ENCODE measurements around the gene NWD2. TPM values are rescaled to one million over a fixed set of nuclear protein-coding genes. Genes with fewer than 3 reads are reported as not detected.

NWD2 gene
- polyA plus RNA-seq, 1 donor from 2014 or later = 0.06 TPM

- no peak for TF ChIP-seq CTCF (IDR thresholded peaks at IDR 0.05; ENCODE audit: poor library complexity, severe bottlenecking)
- no peak for TF ChIP-seq MXI1 (conservative IDR thresholded peaks at IDR 0.05; ENCODE audit: poor library complexity, severe bottlenecking)
Measured at GRCh38 chr4:37317104-37317643, 72.6 kb downstream of the NWD2 start (continued).

GRCh38 chr4:37320513-37321235 is 76.1 kb downstream of the NWD2 start:
- no peak for TF ChIP-seq MXI1 (conservative IDR thresholded peaks at IDR 0.05; ENCODE audit: poor library complexity, severe bottlenecking)
- TF ChIP-seq POLR2AphosphoS5 (IDR thresholded peaks at IDR 0.05) = no peak
- no peak for TF ChIP-seq RAD21 (conservative IDR thresholded peaks at IDR 0.05)
- TF ChIP-seq REST (IDR thresholded peaks at IDR 0.05; ENCODE audit: borderline replicate concordance) = no peak
- no peak for TF ChIP-seq CTCF (IDR thresholded peaks at IDR 0.05; ENCODE audit: poor library complexity, severe bottlenecking)
- TF ChIP-seq EP300 (conservative IDR thresholded peaks at IDR 0.05; ENCODE audit: poor library complexity, severe bottlenecking) = no peak
- no peak for TF ChIP-seq SMC3 (conservative IDR thresholded peaks at IDR 0.05; ENCODE audit: poor library complexity)
- TF ChIP-seq TAF1 (IDR thresholded peaks at IDR 0.05; ENCODE audit: low read depth) = no peak
- TF ChIP-seq EZH2 (IDR thresholded peaks at IDR 0.05; ENCODE audit: borderline replicate concordance, insufficient read depth, low read length, poor library complexity, severe bottlenecking) = no peak
- Histone ChIP-seq H3K36me3 (ENCODE audit: insufficient read depth, low read length) (no peaks in the 10 kb centered on the region), H3K9me2 (ENCODE audit: insufficient read depth, low read length) (no peaks in the 10 kb centered on the region), H3K9me3 (ENCODE audit: low read length) (no peaks in the 10 kb centered on the region), H4K20me1 (ENCODE audit: insufficient read depth) (no peaks in the 10 kb centered on the region), H3K27me3 (ENCODE audit: insufficient read depth, low read depth, low read length) (no peaks in the 10 kb centered on the region), H3F3A (ENCODE audit: insufficient read depth, low read length, poor library complexity, severe bottlenecking) (no peaks in the 10 kb centered on the region), H3K9ac (ENCODE audit: low read length) (no peak overlapping the region), H3K4me3 (ENCODE audit: low read length) (no peak overlapping the region), H3K27ac (ENCODE audit: low read length) (no peak overlapping the region), H3K79me2 (replicated peaks; ENCODE audit: insufficient read depth, low read length) (no peaks in the 10 kb centered on the region), H2AFZ (ENCODE audit: low read depth, low read length) (no peak overlapping the region), H3K4me2 (ENCODE audit: low read length) (no peak overlapping the region)
